ENCODE measurements around the gene ZNF831.

GRCh38 chr20:59205044-59205443 is 41.4 kb downstream of the ZNF831 start:
- no peak for TF ChIP-seq EGR1 (IDR thresholded peaks at IDR 0.05)
- no peak for TF ChIP-seq REST (IDR thresholded peaks at IDR 0.05; ENCODE audit: low read depth)
- TF ChIP-seq FOXM1 (IDR thresholded peaks at IDR 0.05; ENCODE audit: borderline replicate concordance, low read depth): no peak
- TF ChIP-seq EP300 (IDR thresholded peaks at IDR 0.05; ENCODE audit: borderline replicate concordance): no peak
- no peak for TF ChIP-seq NFIC (IDR thresholded peaks at IDR 0.05)
- no peak for TF ChIP-seq TCF12 (IDR thresholded peaks at IDR 0.05; ENCODE audit: low read depth)
- TF ChIP-seq MAX (IDR thresholded peaks at IDR 0.05): no peak
- no peak for TF ChIP-seq YY1 (IDR thresholded peaks at IDR 0.05; ENCODE audit: low read depth)
- TF ChIP-seq RAD21 (IDR thresholded peaks at IDR 0.05; ENCODE audit: low read depth): no peak
